K562 (cell line): ENCODE data around the gene GET3. TPM values are rescaled to one million over a fixed set of nuclear protein-coding genes. Genes with fewer than 3 reads are reported as not detected.

Source experiments
- ATF7 ChIP-seq: fragments of 450-650 bp; IDR thresholded peaks from 2 replicates; pipeline ENCODE4 v1.7.1; 2014; ENCODE audit warnings: mild to moderate bottlenecking, moderate library complexity
- CEBPG ChIP-seq, 3 experiments: fragments of 200-800 bp in 1 of 3; sonication (Bioruptor generic) in 1 of 3; sonication (generic) in 1 of 3; formaldehyde crosslinking in 1 of 3; IDR thresholded peaks in 2 of 3; conservative IDR thresholded peaks in 1 of 3; 2 replicates each; pipeline versions ENCODE4 v1.6.1 to v1.8.0; 2016 to 2022; ENCODE audit warnings: missing compliant biosample characterization in 2 of 3, missing genetic modification characterization in 2 of 3, mild to moderate bottlenecking in 1 of 3, missing genetic modification reagents in 1 of 3
- DACH1 ChIP-seq: fragments of 450-650 bp; IDR thresholded peaks from 2 replicates; pipeline ENCODE4 v1.6.1; 2018; ENCODE audit not compliant: partially characterized antibody
- ETS2 ChIP-seq: IDR thresholded peaks from 2 replicates; pipeline ENCODE4 v1.6.1; 2016; ENCODE audit warnings: borderline replicate concordance, missing genetic modification characterization, mild to moderate bottlenecking, moderate library complexity, missing compliant biosample characterization; ENCODE audit not compliant: poor library complexity, severe bottlenecking
- FOXO4 ChIP-seq: fragments of 450-650 bp; formaldehyde crosslinking; IDR thresholded peaks from 2 replicates; pipeline ENCODE4 v1.4.0; 2020; ENCODE audit warnings: mild to moderate bottlenecking, moderate library complexity
- KDM5B ChIP-seq: fragments of 200-600 bp; sonication (generic); IDR thresholded peaks from 2 replicates; pipeline ENCODE4 v1.6.1; 2012; ENCODE audit warnings: low read depth, mild to moderate bottlenecking, moderate library complexity, low read length, control low read depth, inconsistent platforms; ENCODE audit not compliant: insufficient replicate concordance
- KHSRP ChIP-seq: fragments of 450-650 bp; IDR thresholded peaks from 2 replicates; pipeline ENCODE4 v1.6.1; 2017
- MCM3 ChIP-seq: fragments of 450-650 bp; IDR thresholded peaks from 2 replicates; pipeline ENCODE4 v1.6.1; 2016
- NBN ChIP-seq: fragments of 450-650 bp; IDR thresholded peaks from 2 replicates; pipeline ENCODE4 v1.6.1; 2016; ENCODE audit warnings: low read depth, mild to moderate bottlenecking
- PYGO2 ChIP-seq: fragments of 450-650 bp; IDR thresholded peaks from 2 replicates; pipeline ENCODE4 v1.6.1; 2016; ENCODE audit warnings: mild to moderate bottlenecking, missing genetic modification characterization, moderate library complexity, missing compliant biosample characterization
- RB1 ChIP-seq: fragments of 450-650 bp; IDR thresholded peaks from 2 replicates; pipeline ENCODE4 v1.6.1; 2017; ENCODE audit warnings: low read depth, mild to moderate bottlenecking
- RNF219 ChIP-seq: fragments of 250-450 bp; sonication (Bioruptor Pico); IDR thresholded peaks from 2 replicates; pipeline ENCODE4 v1.5.0; 2022; ENCODE audit warnings: mild to moderate bottlenecking
- RUNX1 ChIP-seq: sonication (generic); IDR thresholded peaks from 2 replicates; pipeline ENCODE4 v1.6.1; 2016; ENCODE audit warnings: antibody characterized with exemption, low read depth
- ZBTB1 ChIP-seq: sonication (generic); formaldehyde crosslinking; IDR thresholded peaks from 2 replicates; pipeline ENCODE4 v1.8.1; 2023; ENCODE audit warnings: missing genetic modification reagents, low read depth, mild to moderate bottlenecking, borderline replicate concordance
- ZBTB26 ChIP-seq: fragments of 450-650 bp; formaldehyde crosslinking; IDR thresholded peaks from 2 replicates; pipeline ENCODE4 v1.4.0; 2022; ENCODE audit warnings: missing genetic modification characterization
- ZFP1 ChIP-seq: fragments of 450-650 bp; formaldehyde crosslinking; IDR thresholded peaks from 2 replicates; pipeline ENCODE4 v1.4.0; 2020; ENCODE audit warnings: mild to moderate bottlenecking, mixed read lengths
- ZNF280A ChIP-seq: fragments of 450-650 bp; IDR thresholded peaks from 2 replicates; pipeline ENCODE4 v1.6.1; 2018; ENCODE audit warnings: mild to moderate bottlenecking, low read depth; ENCODE audit not compliant: partially characterized antibody
- ZNF586 ChIP-seq: fragments of 450-650 bp; formaldehyde crosslinking; conservative IDR thresholded peaks from 2 replicates; pipeline ENCODE4 v1.4.0; 2020; ENCODE audit warnings: mild to moderate bottlenecking, moderate library complexity
- ZNF740 ChIP-seq, 3 experiments: fragments of 200-800 bp in 1 of 3; sonication (Bioruptor generic) in 1 of 3; sonication (generic) in 1 of 3; formaldehyde crosslinking in 1 of 3; IDR thresholded peaks; 2 replicates each; pipeline versions ENCODE4 v1.6.1 to v1.8.0; 2016 to 2022; ENCODE audit warnings: mild to moderate bottlenecking in 2 of 3, missing compliant biosample characterization in 2 of 3, missing genetic modification characterization in 2 of 3, missing genetic modification reagents in 1 of 3
- polyA plus RNA-seq, 8 experiments: library from polyadenylated mRNA; depleted of rRNA in 4 of 8; stranded (reverse) in 5 of 8; unstranded in 3 of 8; fragments of >200 nt; fragmentation: Nextera tagmentation in 2 of 8; fragmentation: Illumina TruSeq in 1 of 8; extraction: Ambion mirVana in 2 of 8; extraction: Trizol in 1 of 8; gene quantifications; 2 replicates each; pipeline versions ENCODE4 v1.2.1 to v1.2.3, GENCODE V29; 2011 to 2014; ENCODE audit warnings: inconsistent platforms in 1 of 8, missing spikeins in 1 of 8
- total RNA-seq, 7 experiments: library from RNA; depleted of rRNA in 6 of 7; stranded (reverse); fragments of >200 nt in 6 of 7; fragmentation: Illumina TruSeq in 2 of 7; extraction: Trizol in 2 of 7; gene quantifications; 2 replicates each; pipeline versions ENCODE4 v1.2.1 to v1.2.3, GENCODE V29; 2011 to 2021; ENCODE audit warnings: low replicate concordance in 1 of 7

The GET3 gene
- total and polyA plus RNA-seq, 9 of the 15 experiments (the other 6 are each of a cell fraction or from before 2014, with no cell fraction given) = 8.3 to 83.5 (median 51.8) TPM

- no peak for TF ChIP-seq FOXO4 (CRISPR knock-in tag)
- TF ChIP-seq ZNF586 (CRISPR knock-in tag) = no peak
- TF ChIP-seq PYGO2 (tag) = no peak
- TF ChIP-seq NBN = peak; percentile 68; the same call in 1 of the 2 replicates
- peak; percentile 81 for TF ChIP-seq RB1
- no peak for TF ChIP-seq KDM5B
- TF ChIP-seq ZBTB1 (CRISPR knock-in tag) = no peak
- TF ChIP-seq CEBPG (CRISPR knock-in tag; IDR thresholded peaks at IDR 0.05) = no peak
- no peak for TF ChIP-seq CEBPG (tag; conservative IDR thresholded peaks at IDR 0.05 in 1 of 2, IDR thresholded peaks at IDR 0.05 in 1 of 2)
- no peak for TF ChIP-seq ZFP1
- no peak for TF ChIP-seq ETS2 (tag)
- peak; percentile 46; the same call in 1 of the 2 replicates for TF ChIP-seq RUNX1
- TF ChIP-seq ZBTB26 (CRISPR knock-in tag) = no peak
- peak; percentile 45; the same call in 1 of the 2 replicates for TF ChIP-seq ATF7
- no peak for TF ChIP-seq KHSRP
- no peak for TF ChIP-seq MCM3
- no peak for TF ChIP-seq ZNF280A
- no peak for TF ChIP-seq ZNF740 (CRISPR knock-in tag; IDR thresholded peaks at IDR 0.05)
- TF ChIP-seq ZNF740 (tag; IDR thresholded peaks at IDR 0.05) = no peak
- TF ChIP-seq RNF219 (CRISPR knock-in tag) = no peak
- TF ChIP-seq DACH1 = no peak
Measured at GRCh38 chr19:12796146-12797071, 59.1 kb downstream of the GET3 start (continued).
